Chondrocyte (in vitro differentiated cells): Measurements from ENCODE around the gene HIRA. TPM values are rescaled to one million over a fixed set of nuclear protein-coding genes. Genes with fewer than 3 reads are reported as not detected.
A peak's percentile ranks its signal among the peaks of the same experiment; 100 is the strongest.

ENCODE experiments used
- DNase-seq: peaks from one replicate; pipeline ENCODE4 v3.0.0; 2021; ENCODE audit warnings: mixed read lengths, low spot score
- H3K27ac Mint-ChIP-seq: one replicate; pipeline ENCODE4 v1.8.0; 2021; ENCODE audit warnings: mild to moderate bottlenecking, moderate library complexity, mixed read lengths; ENCODE audit not compliant: unreplicated experiment
- H3K27me3 Mint-ChIP-seq: 2 replicates; pipeline ENCODE4 v1.8.0; 2021; ENCODE audit warnings: low read depth, mixed read lengths
- H3K36me3 Mint-ChIP-seq: 2 replicates; pipeline ENCODE4 v1.8.0; 2021; ENCODE audit warnings: low read depth, mixed read lengths
- H3K4me1 Mint-ChIP-seq: 2 replicates; pipeline ENCODE4 v1.8.0; 2021; ENCODE audit warnings: low read depth, mild to moderate bottlenecking, mixed read lengths
- H3K4me3 Mint-ChIP-seq: one replicate; pipeline ENCODE4 v1.8.0; 2021; ENCODE audit warnings: mild to moderate bottlenecking, moderate library complexity, mixed read lengths; ENCODE audit not compliant: unreplicated experiment
- H3K9me3 Mint-ChIP-seq: 2 replicates; pipeline ENCODE4 v1.8.0; 2021; ENCODE audit warnings: low read depth, mixed read lengths
- total RNA-seq: library from RNA; stranded (reverse); gene quantifications from 3 replicates; pipeline ENCODE4 v1.2.1, GENCODE V29; 2021
- TF ChIP-seq, protein P1 (sequence below): fragments of 200-600 bp; sonication (generic); IDR thresholded peaks from 2 replicates; pipeline ENCODE4 v1.5.0; 2021; ENCODE audit warnings: antibody characterized with exemption, mild to moderate bottlenecking, moderate library complexity

Gene HIRA
- total RNA-seq, 1 donor from 2014 or later = 31.8 TPM

GRCh38 chr22:19295733-19296132 is 135.8 kb downstream of the HIRA start:
- no peaks in the 10 kb centered on the region for H3K27me3 Mint-ChIP-seq
- H3K9me3 Mint-ChIP-seq = no peaks in the 10 kb centered on the region
- no peaks in the 10 kb centered on the region for H3K36me3 Mint-ChIP-seq
- DNase-seq = no peak
- TF ChIP-seq, protein P1, sequence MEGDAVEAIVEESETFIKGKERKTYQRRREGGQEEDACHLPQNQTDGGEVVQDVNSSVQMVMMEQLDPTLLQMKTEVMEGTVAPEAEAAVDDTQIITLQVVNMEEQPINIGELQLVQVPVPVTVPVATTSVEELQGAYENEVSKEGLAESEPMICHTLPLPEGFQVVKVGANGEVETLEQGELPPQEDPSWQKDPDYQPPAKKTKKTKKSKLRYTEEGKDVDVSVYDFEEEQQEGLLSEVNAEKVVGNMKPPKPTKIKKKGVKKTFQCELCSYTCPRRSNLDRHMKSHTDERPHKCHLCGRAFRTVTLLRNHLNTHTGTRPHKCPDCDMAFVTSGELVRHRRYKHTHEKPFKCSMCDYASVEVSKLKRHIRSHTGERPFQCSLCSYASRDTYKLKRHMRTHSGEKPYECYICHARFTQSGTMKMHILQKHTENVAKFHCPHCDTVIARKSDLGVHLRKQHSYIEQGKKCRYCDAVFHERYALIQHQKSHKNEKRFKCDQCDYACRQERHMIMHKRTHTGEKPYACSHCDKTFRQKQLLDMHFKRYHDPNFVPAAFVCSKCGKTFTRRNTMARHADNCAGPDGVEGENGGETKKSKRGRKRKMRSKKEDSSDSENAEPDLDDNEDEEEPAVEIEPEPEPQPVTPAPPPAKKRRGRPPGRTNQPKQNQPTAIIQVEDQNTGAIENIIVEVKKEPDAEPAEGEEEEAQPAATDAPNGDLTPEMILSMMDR = no peak
- H3K27ac Mint-ChIP-seq = no peak overlapping the region
- peaks cover 17% of the 10 kb centered on the region for H3K4me1 Mint-ChIP-seq
- no peak overlapping the region for H3K4me3 Mint-ChIP-seq

- Mint-ChIP-seq H3K36me3 (no peaks in the 10 kb centered on the region), H3K27me3 (no peaks in the 10 kb centered on the region), H3K9me3 (no peaks in the 10 kb centered on the region), H3K4me1 (peaks cover 48% of the 10 kb centered on the region), H3K4me3 (peak overlapping the region; percentile 81), H3K27ac (peak overlapping the region; percentile 81)
- DNase-seq = no peak
- TF ChIP-seq, protein P1 = no peak
Measured at GRCh38 chr22:19292458-19293230, 138.9 kb downstream of the HIRA start.

DNA sequence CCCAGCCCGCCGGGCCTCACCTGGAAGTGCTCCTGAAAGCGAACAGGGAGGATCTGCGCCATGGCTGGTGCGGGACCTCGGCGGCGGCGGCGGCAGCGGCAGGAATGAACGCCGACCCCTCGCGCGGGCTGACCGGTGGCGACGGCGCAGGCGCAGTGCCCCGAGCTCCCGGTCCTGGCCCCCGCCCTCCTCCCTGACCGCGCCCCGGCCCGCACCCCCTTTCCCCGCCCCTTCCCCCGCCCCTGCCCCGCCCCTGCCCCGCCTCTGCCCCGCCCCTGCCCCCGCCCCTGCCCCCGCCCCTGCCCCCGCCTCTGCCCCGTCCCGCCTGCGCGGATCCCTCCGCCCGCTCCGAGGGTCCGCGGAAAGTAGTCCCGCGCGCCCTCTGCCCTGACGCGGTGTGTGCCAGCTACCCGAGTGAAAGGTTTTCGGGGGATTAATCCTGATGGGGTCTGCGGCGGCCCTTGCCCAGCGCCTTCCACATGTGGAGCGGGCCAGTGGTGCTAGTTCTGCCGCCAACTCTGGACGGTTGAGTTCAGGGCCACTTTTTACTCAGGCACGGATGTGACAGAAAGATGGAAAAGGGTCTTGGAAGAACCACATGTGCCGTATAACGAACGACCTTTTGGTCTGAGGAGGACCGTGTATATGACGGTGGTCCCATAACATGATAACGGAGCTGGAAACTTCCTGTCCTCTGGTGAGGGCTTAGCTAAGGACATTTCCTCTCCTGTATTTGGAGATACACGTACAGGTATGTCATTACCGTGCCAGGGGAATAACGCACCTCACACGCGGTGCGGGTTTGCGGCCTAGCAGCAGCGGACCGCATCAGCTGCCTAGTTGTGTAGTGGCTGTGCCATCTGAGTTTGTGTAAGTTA is 139.7 kb downstream of the HIRA start, which contains the start of gene CLTCL1:
Gene CLTCL1 (minus strand): TSS at position 140 of the 878 bp plus-strand sequence. CDS start 78 bp downstream, at position 62.
- Mint-ChIP-seq H3K9me3 (no peaks in the 10 kb centered on the region), H3K4me1 (peaks cover 56% of the 10 kb centered on the region), H3K36me3 (no peaks in the 10 kb centered on the region), H3K27ac (peak within 1 kb of the TSS; percentile 98), H3K27me3 (no peaks in the 10 kb centered on the region), H3K4me3 (peak within 1 kb of the TSS; percentile 88)
- no peak for DNase-seq
- TF ChIP-seq, protein P1 = no peak

GRCh38 chr22:19291218-19291579 is 140.3 kb downstream of the HIRA start:
- Mint-ChIP-seq H3K4me1 (peaks cover 62% of the 10 kb centered on the region), H3K36me3 (no peaks in the 10 kb centered on the region), H3K9me3 (no peaks in the 10 kb centered on the region), H3K27ac (peak overlapping the region; percentile 98), H3K4me3 (peak overlapping the region; percentile 88), H3K27me3 (no peaks in the 10 kb centered on the region)
- TF ChIP-seq, protein P1 = peak; percentile 34
- peak; percentile 89 for DNase-seq
